Muscle layer of duodenum (tissue), 2 donors: ENCODE data around the gene AANAT.

ENCODE experiments used
- H3K27ac ChIP-seq: one replicate; pipeline ENCODE4 v1.7.0; 2013; ENCODE audit warnings: mild to moderate bottlenecking, low read length
- H3K27me3 ChIP-seq: one replicate; pipeline ENCODE4 v1.7.0; 2013; ENCODE audit warnings: low read depth, mild to moderate bottlenecking, control low read depth, low read length
- H3K36me3 ChIP-seq, 2 donors: one replicate each; pipeline ENCODE4 v1.7.0; 2013; ENCODE audit warnings: low read length in 2 of 2, control low read depth in 1 of 2, mild to moderate bottlenecking in 1 of 2; ENCODE audit not compliant: insufficient read depth in 2 of 2, control insufficient read depth in 1 of 2
- H3K4me1 ChIP-seq, 2 donors: one replicate each; pipeline ENCODE4 v1.7.0; 2013; ENCODE audit warnings: low read length in 2 of 2, mild to moderate bottlenecking in 2 of 2, control low read depth in 1 of 2, moderate library complexity in 1 of 2; ENCODE audit not compliant: insufficient read depth in 2 of 2, control insufficient read depth in 1 of 2
- H3K4me3 ChIP-seq, 2 donors: one replicate each; pipeline ENCODE4 v1.7.0; 2013; ENCODE audit warnings: low read length in 2 of 2, low read depth in 1 of 2, mild to moderate bottlenecking in 1 of 2
- H3K9me3 ChIP-seq, 2 donors: one replicate each; pipeline ENCODE4 v1.7.0; 2013; ENCODE audit warnings: low read length in 2 of 2, control low read depth in 1 of 2, mild to moderate bottlenecking in 1 of 2; ENCODE audit not compliant: control insufficient read depth in 1 of 2
- donor health status: healthy.

Gene AANAT

DNA sequence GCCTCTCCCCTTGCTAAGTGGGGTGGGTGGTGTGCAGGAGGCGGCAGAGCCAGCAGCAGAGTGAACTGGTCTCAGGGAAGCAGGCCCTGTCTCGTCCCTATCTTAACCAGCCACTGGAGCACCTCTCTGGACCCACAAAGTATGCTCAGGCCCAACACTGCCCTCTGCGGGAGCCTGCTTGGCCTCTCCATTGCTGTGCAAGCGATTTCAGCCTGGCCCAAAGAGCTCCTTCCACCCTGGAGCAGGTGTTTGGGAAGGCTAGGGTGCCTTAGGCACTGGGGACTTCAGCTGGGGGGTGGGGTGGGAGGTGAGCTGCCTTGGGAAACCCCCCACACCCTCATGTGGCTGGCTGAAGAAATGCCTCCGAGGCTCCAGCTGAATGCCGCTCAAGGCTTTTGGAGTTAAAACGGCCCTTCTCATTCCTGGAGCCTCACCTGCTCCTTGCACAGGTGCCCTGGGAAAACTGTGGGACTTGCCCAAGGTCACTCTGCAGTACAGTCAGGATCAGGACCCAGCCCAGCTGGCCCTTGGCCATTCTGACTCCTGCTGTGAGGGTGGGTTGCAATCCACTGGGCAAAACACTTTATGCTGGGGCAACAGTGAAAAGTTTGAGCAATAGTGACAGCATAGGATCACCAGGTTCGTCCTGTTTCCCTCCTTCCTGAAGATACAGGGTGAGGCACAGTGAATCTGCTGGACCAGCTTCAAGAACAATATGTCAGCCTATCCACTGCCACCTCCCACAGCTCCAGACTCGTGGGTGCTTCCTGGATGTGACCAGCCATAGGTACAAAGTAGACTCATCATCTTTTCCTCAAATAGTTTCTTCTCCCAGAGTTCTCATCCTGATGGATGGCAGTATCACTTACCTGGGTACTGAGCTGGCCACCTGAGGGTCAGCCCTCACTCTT, 8.6 kb upstream of the AANAT start:
- no peaks in the 10 kb centered on the region for H3K4me1 ChIP-seq
- no peak overlapping the region for H3K27ac ChIP-seq
- no peaks in the 10 kb centered on the region for H3K36me3 ChIP-seq
- no peaks in the 10 kb centered on the region for H3K27me3 ChIP-seq
- no peak overlapping the region for H3K4me3 ChIP-seq
- H3K9me3 ChIP-seq = no peaks in the 10 kb centered on the region

DNA sequence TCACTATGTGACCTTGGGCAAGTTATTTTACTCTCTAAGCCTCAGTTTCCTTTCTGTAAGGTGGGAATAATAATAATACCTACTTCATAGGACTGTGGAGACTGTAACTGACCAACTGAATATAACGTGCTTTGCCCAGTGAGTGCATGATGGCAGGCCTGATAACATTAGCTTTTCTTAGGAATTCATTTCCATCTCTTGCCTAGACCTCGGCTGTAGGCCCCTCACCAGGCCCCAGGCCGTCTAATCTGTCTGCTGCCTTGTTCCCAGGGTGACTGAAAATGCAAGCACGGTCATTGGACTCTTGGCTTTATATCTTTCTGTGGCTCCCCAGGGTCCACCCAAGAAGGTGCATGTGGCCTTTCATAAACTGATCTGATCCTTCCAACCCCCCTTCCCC, 7.7 kb upstream of the AANAT start:
- Histone ChIP-seq H3K27me3 (no peaks in the 10 kb centered on the region), H3K4me1 (no peaks in the 10 kb centered on the region), H3K9me3 (no peaks in the 10 kb centered on the region), H3K4me3 (no peak overlapping the region), H3K36me3 (no peaks in the 10 kb centered on the region), H3K27ac (no peak overlapping the region)

DNA sequence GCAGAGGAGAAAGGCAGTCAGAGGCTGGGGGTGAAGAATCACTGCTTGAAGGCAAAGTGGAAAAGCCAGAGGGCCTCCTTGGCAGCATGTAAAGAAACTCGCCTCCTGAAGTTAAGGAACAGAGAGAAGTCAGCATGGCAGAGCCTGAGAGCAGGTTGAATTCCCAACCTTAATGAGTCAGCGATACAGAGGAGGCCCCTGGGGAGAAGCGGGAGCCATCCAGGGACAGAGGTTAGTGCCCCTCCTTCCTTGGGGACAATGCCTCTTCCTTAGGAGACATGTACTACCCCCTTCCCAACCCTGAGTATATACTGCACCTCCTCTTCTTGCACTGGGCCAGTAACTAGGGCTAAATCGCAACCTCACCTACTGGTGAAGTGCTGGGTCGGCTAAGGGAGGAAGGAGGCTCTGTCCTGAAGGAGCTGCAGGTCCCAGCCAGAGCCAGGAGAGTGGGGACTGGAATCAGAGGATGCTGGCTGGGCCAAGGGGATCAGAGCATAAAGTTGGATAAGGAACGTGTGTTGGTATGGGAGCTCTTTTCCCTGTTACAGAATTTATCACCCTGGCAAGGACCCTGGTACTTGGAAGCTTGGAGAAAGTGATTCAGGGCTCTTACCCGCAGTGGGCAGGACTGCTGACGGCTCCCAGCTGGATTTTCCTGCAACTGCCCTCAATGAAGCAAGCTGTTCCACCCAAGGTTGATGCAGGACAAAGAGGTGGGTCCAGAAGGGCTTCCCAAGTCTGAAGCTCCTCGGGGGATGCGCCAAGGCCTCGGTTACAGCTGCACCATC, 5.4 kb upstream of the AANAT start:
- Histone ChIP-seq H3K27ac (no peak overlapping the region), H3K9me3 (no peaks in the 10 kb centered on the region), H3K36me3 (no peaks in the 10 kb centered on the region), H3K4me1 (no peaks in the 10 kb centered on the region), H3K27me3 (no peaks in the 10 kb centered on the region), H3K4me3 (no peak overlapping the region)

DNA sequence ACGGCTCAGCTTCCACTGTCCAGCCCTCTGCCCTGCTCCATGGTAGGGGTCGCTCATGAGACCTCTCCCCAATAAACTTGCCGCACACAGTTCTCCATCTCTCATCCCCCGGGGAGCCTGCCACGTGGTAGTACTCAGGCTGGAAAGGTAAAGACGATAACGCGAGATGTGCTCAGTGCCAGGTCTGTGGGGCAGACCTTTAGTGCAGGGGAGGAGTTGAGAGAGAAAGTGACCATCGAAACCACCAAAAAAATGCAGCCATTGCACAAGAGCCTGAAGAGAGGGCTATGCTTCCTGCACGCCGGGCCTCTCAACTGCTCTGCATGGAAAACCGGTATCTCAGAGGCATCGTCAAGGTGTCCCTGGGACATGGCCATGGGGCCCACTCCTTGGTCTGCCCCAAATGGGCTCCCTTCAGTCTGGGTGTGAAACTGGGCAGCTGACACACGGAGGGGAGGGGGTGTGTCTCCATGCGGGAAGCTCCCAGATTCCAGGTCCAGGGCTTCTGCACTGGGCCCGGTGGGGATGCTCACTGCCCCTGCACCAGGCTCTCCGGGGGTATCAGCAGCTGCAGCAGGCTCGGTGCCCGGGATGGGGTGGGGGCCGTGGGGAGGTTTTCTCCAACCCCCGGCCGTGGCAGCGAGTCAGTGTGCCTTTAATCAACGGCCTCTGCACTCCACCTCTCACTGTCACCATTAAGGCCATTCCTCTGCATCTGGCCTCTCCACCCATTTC, 4.7 kb upstream of the AANAT start:
- H3K4me3 ChIP-seq = no peak overlapping the region
- no peaks in the 10 kb centered on the region for H3K9me3 ChIP-seq
- no peaks in the 10 kb centered on the region for H3K4me1 ChIP-seq

DNA sequence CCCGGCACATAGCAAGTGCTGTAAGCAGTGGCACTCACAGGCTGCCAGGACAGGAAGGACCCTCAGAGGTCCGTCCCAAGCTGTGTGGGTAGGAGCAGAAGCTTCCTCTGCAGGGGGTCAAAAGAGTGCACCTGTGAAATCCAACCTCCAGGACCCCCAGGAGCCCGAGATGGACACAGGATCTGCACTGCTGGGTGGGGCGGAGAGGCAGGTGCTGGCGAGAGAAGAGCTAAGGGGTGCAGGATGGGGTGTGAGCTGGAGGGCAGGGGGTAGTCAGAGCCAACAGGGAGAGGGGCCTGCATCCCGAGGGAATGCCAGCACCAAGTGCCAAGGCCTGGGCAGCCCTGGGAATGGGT, 650 bp upstream of the AANAT start:
- Histone ChIP-seq H3K27me3 (no peaks in the 10 kb centered on the region), H3K36me3 (peaks cover 0 to 1% of the 10 kb centered on the region in 2 donors), H3K4me3 (no peak overlapping the region), H3K4me1 (no peaks in the 10 kb centered on the region), H3K27ac (no peak overlapping the region), H3K9me3 (no peaks in the 10 kb centered on the region)

More for the DNA sequence above, 4.7 kb upstream of the AANAT start:
- no peaks in the 10 kb centered on the region for H3K36me3 ChIP-seq
- no peak overlapping the region for H3K27ac ChIP-seq
- no peaks in the 10 kb centered on the region for H3K27me3 ChIP-seq

DNA sequence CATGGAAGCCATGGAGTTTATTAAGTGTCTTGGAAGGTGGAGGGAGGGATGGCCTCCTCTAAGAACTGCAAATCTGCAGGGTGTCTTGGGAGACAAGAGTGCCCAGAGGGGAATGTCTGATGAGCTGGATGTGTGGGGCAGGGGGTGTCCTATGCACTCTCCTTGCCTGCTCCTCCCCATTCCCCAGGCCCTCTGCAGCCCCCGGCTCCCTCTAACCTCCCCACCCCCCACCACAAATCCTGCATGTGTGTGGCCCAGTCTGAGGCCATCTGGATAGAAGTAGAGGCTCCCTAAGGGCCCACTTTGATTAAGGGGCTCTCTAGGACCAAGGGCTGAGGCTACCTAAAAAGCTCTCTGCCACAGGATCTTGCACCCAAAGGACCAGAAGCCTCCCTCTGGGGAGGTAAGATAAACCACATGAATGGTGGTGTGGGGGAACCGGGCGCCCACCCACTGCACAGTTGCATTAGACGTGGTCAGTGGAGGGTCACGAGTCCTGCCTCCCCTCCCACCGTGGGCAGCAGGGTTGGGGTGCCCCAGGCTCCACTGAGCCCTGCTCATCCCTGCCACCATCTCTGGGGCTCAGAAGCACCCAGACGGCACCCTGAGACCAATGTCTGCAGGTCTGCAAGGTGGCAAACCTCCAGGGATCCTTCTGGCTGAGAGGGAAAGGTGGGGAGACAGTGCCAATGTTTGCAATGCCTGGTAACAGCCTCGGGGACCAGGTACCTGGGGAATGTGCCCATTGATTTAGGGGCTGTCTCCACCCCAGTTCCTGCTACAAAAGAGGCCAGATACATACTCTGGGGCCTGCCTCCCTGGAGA, 618 bp downstream of the AANAT start:
- H3K36me3 ChIP-seq = peaks cover 0 to 14% of the 10 kb centered on the region in 2 donors
- no peaks in the 10 kb centered on the region for H3K9me3 ChIP-seq
- H3K27ac ChIP-seq = no peak overlapping the region
- H3K27me3 ChIP-seq = no peaks in the 10 kb centered on the region
- H3K4me1 ChIP-seq = no peaks in the 10 kb centered on the region
- no peak overlapping the region for H3K4me3 ChIP-seq

DNA sequence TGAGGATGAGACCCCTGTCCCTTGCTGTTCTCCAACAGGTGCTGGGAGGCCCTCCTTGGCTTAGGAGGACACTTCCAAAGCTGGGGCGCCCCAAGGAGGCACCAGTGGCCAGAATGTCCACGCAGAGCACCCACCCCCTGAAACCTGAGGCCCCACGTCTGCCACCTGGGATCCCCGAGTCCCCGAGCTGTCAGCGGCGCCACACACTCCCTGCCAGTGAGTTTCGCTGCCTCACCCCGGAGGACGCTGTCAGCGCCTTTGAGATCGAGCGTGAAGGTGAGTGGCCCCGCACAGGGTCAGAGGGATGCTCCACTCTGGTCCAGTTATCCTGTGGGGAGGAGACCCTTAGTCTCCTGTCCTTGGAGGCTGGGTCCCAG, 1.2 kb downstream of the AANAT start:
- H3K27me3 ChIP-seq = no peaks in the 10 kb centered on the region
- no peak overlapping the region for H3K27ac ChIP-seq
- no peaks in the 10 kb centered on the region for H3K4me1 ChIP-seq
- H3K9me3 ChIP-seq = no peaks in the 10 kb centered on the region
- H3K36me3 ChIP-seq = peaks cover 0 to 17% of the 10 kb centered on the region in 2 donors
- H3K4me3 ChIP-seq = no peak overlapping the region

DNA sequence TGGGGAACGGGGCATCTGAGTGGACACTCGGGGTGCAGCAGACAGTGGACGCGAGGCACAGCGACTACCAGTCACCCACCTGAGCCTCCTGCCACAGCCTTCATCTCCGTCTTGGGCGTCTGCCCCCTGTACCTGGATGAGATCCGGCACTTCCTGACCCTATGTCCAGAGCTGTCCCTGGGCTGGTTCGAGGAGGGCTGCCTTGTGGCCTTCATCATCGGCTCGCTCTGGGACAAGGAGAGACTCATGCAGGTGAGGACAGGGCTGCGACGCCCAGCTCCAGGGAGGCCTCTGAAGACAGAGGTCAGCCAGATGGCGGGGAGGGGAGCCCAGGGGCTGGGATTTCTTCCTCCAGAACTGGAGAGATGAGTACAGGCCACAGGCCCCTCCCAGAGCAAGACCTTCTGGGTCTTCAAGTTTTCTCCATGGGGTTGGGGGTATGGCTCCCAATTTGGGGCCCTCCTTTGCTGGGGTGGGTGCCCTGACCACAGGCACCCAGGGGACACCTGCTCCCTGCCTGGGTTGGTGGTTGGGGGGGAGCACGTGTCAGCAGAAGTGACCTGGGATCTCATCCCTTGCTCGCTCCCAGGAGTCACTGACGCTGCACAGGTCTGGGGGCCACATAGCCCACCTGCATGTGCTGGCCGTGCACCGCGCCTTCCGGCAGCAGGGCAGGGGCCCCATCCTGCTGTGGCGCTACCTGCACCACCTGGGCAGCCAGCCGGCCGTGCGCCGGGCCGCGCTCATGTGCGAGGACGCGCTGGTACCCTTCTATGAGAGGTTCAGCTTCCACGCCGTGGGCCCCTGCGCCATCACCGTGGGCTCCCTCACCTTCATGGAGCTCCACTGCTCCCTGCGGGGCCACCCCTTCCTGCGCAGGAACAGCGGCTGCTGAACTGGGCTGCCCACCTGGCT, 1.9 kb downstream of the AANAT start:
- H3K4me3 ChIP-seq = no peak overlapping the region
- H3K36me3 ChIP-seq = peaks cover 0 to 17% of the 10 kb centered on the region in 2 donors
- no peak overlapping the region for H3K27ac ChIP-seq

DNA sequence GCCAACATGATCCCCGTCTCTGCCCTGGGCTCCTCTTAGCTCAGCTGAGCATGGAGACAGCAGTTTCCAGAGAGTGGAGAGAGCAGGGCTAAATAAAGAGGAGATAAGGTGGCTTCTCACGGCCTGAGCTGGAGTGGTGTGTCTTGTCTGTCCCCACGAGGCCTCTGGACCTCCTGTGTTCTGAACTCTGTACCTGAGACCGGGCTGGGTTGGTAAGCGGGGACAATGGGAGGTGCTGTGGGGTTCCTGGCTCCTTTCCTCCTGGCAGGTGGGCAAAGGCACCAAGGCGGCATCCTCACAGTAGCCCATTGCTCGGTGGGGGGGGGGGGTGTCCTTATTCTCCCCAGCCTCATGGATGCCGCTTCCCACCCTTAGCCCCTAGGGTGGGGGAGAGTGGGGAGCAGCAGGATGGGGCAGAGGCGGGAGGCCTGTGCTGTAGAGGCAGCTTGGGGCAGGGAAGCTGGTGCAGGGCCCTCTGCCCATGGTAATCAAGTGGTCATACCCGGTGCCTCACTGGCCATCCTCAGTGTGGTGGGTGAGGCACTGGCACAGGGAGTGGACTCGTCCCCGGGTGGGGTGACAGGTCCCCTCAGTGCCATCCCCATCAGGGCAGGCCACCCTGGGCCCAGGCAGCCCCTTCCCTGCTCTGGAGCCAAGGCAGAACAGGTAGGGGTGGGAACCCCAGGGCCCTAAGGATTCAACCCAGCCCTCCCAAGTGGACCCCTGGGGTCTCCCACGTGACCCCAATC, 2.8 kb downstream of the AANAT start:
- Histone ChIP-seq H3K4me1 (no peaks in the 10 kb centered on the region), H3K4me3 (no peak overlapping the region), H3K27ac (no peak overlapping the region), H3K9me3 (no peaks in the 10 kb centered on the region), H3K27me3 (no peaks in the 10 kb centered on the region), H3K36me3 (peaks cover 0 to 17% of the 10 kb centered on the region in 2 donors)

More for the DNA sequence above, 1.9 kb downstream of the AANAT start:
- Histone ChIP-seq H3K4me1 (no peaks in the 10 kb centered on the region), H3K27me3 (no peaks in the 10 kb centered on the region), H3K9me3 (no peaks in the 10 kb centered on the region)
